CD4-positive, alpha-beta T cell treated with Interleukin-6 for 4 hours (primary cell): ENCODE results near the gene ENTPD6.

Experiments
- DNase-seq: peaks from one replicate; pipeline ENCODE4 v3.0.0-alpha.2; 2020; ENCODE audit warnings: mixed read lengths

The ENTPD6 gene

GRCh38 chr20:25245461-25245860 lies 49.9 kb downstream of the ENTPD6 start:
- DNase-seq = no peak

- no peak for DNase-seq
These were observed 50.9 kb downstream of the ENTPD6 start for GRCh38 chr20:25246182-25246999.

GRCh38 chr20:25247000-25247517 lies 51.5 kb downstream of the ENTPD6 start:
- DNase-seq = peak; percentile 36

GRCh38 chr20:25247518-25247955 lies 52.0 kb downstream of the ENTPD6 start:
- peak; percentile 39 for DNase-seq

GRCh38 chr20:25247956-25248785 lies 52.7 kb downstream of the ENTPD6 start, which contains the start of gene PYGB:
TSS of gene PYGB (plus strand) at chr20:25248085. CDS start at chr20:25248179, 94 bp downstream.
- DNase-seq = peak; percentile 75

- DNase-seq = no peak
These were observed 53.3 kb downstream of the ENTPD6 start for GRCh38 chr20:25248786-25249172.

GRCh38 chr20:25249198-25249931 lies 53.9 kb downstream of the ENTPD6 start:
- no peak for DNase-seq

- DNase-seq = no peak
These were observed 55.0 kb downstream of the ENTPD6 start for GRCh38 chr20:25250508-25250907.

GRCh38 chr20:25251019-25251418 lies 55.5 kb downstream of the ENTPD6 start:
- DNase-seq = no peak

- DNase-seq = no peak
These were observed 56.0 kb downstream of the ENTPD6 start for GRCh38 chr20:25251558-25251957.

GRCh38 chr20:25252230-25252651 lies 56.7 kb downstream of the ENTPD6 start:
- DNase-seq = no peak

- DNase-seq = no peak
These were observed 57.3 kb downstream of the ENTPD6 start for GRCh38 chr20:25252686-25253421.

GRCh38 chr20:25253606-25254275 lies 58.2 kb downstream of the ENTPD6 start:
- DNase-seq = no peak

GRCh38 chr20:25254571-25254970 lies 59.1 kb downstream of the ENTPD6 start:
- no peak for DNase-seq

- DNase-seq = no peak
These were observed 59.6 kb downstream of the ENTPD6 start for GRCh38 chr20:25254986-25255680.

GRCh38 chr20:25256226-25256859 lies 60.8 kb downstream of the ENTPD6 start:
- no peak for DNase-seq

GRCh38 chr20:25257130-25257529 lies 61.6 kb downstream of the ENTPD6 start:
- no peak for DNase-seq

- DNase-seq = no peak
These were observed 62.4 kb downstream of the ENTPD6 start for GRCh38 chr20:25257756-25258475.

GRCh38 chr20:25258476-25258805 lies 62.9 kb downstream of the ENTPD6 start:
- DNase-seq = no peak

GRCh38 chr20:25258828-25259227 lies 63.3 kb downstream of the ENTPD6 start:
- DNase-seq = no peak
